HepG2 (cell line): ENCODE data around the gene GDF15. TPM values are rescaled to one million over a fixed set of nuclear protein-coding genes. Genes with fewer than 3 reads are reported as not detected.

Source experiments
- FOSL1 ChIP-seq: sonication (generic); formaldehyde crosslinking; IDR thresholded peaks from 2 replicates; pipeline ENCODE4 v1.9.0; 2021; ENCODE audit warnings: missing genetic modification reagents, borderline replicate concordance
- GTF3A ChIP-seq: sonication (generic); formaldehyde crosslinking; conservative IDR thresholded peaks from 2 replicates; pipeline ENCODE4 v1.4.0; 2020; ENCODE audit warnings: mild to moderate bottlenecking, missing genetic modification reagents
- HNRNPH1 ChIP-seq: fragments of 200-400 bp; formaldehyde crosslinking; optimal IDR thresholded peaks from 2 replicates; pipeline ENCODE3; 2017; ENCODE audit warnings: mild to moderate bottlenecking, low read depth, low read length
- MAFK ChIP-seq, 2 experiments: IDR thresholded peaks in 1 of 2; conservative IDR thresholded peaks in 1 of 2; 2 replicates each; pipeline ENCODE4 v1.6.1; 2011; ENCODE audit warnings: improper control_type of control experiment in 2 of 2, low read length in 2 of 2
- PITX1 ChIP-seq: sonication (generic); formaldehyde crosslinking; IDR thresholded peaks from 2 replicates; pipeline ENCODE4 v1.5.1; 2020; ENCODE audit warnings: mild to moderate bottlenecking, missing genetic modification reagents
- RERE ChIP-seq: IDR thresholded peaks from 2 replicates; pipeline ENCODE4 v1.6.1; 2016; ENCODE audit warnings: low read depth, missing genetic modification reagents, missing compliant biosample characterization
- TFAP4 ChIP-seq: sonication (generic); IDR thresholded peaks from 2 replicates; pipeline ENCODE4 v1.6.1; 2016; ENCODE audit warnings: low read depth, borderline replicate concordance
- ZGPAT ChIP-seq: IDR thresholded peaks from 2 replicates; pipeline ENCODE4 v1.6.1; 2016; ENCODE audit warnings: mild to moderate bottlenecking
- ZHX2 ChIP-seq, 2 experiments: sonication (generic) in 1 of 2; formaldehyde crosslinking in 1 of 2; IDR thresholded peaks; 2 replicates each; pipeline versions ENCODE4 v1.6.1 to v1.9.0; 2014 to 2022; ENCODE audit warnings: antibody characterized with exemption in 1 of 2, borderline replicate concordance in 1 of 2, inconsistent platforms in 1 of 2, low read depth in 1 of 2, missing genetic modification reagents in 1 of 2
- ZNF431 ChIP-seq: sonication (generic); formaldehyde crosslinking; IDR thresholded peaks from 2 replicates; pipeline ENCODE4 v1.9.0; 2022; ENCODE audit warnings: missing genetic modification reagents, low read depth, mild to moderate bottlenecking, borderline replicate concordance
- ZNF674 ChIP-seq: sonication (generic); formaldehyde crosslinking; IDR thresholded peaks from 2 replicates; pipeline ENCODE4 v1.5.0; 2020; ENCODE audit warnings: low read depth, mild to moderate bottlenecking, missing genetic modification reagents
- ZNF772 ChIP-seq: sonication (generic); formaldehyde crosslinking; IDR thresholded peaks from 2 replicates; pipeline ENCODE4 v1.5.0; 2020; ENCODE audit warnings: mild to moderate bottlenecking, missing genetic modification reagents
- ZNF788 ChIP-seq: sonication (generic); formaldehyde crosslinking; IDR thresholded peaks from 2 replicates; pipeline ENCODE4 v1.5.0; 2020; ENCODE audit warnings: mild to moderate bottlenecking, missing genetic modification reagents, borderline replicate concordance
- polyA plus RNA-seq, 8 experiments: library from polyadenylated mRNA; depleted of rRNA in 3 of 8; stranded (reverse) in 7 of 8; unstranded in 1 of 8; fragments of >200 nt; fragmentation: Illumina TruSeq in 4 of 8; extraction: Trizol in 4 of 8; gene quantifications; 2 replicates each; pipeline versions ENCODE4 v1.2.1 to v1.2.3, GENCODE V29; 2011 to 2016; ENCODE audit warnings: low read depth in 4 of 8, missing spikeins in 1 of 8, mixed read lengths in 1 of 8; ENCODE audit not compliant: insufficient read depth in 1 of 8
- total RNA-seq, 5 experiments: library from RNA; depleted of rRNA; stranded (reverse); fragments of >200 nt; fragmentation: Illumina TruSeq; extraction: Trizol; gene quantifications; 2 replicates each; pipeline ENCODE4 v1.2.3, GENCODE V29; 2016; ENCODE audit warnings: low read depth in 1 of 5

Gene GDF15
- total and polyA plus RNA-seq, 2 of the 13 experiments (the other 11 are each of a cell fraction or from before 2014, with no cell fraction given) = 146 to 422 TPM

GRCh38 chr19:18388100-18388959, 2.4 kb downstream of the GDF15 start (continued):
- TF ChIP-seq ZGPAT (CRISPR knock-in tag) (peak; percentile 95), ZNF431 (CRISPR knock-in tag) (peak; percentile 72; the same call in 1 of the 2 replicates), PITX1 (CRISPR knock-in tag) (no peak), ZHX2 (IDR thresholded peaks at IDR 0.05; ENCODE audit: low read depth) (no peak), ZHX2 (CRISPR knock-in tag; IDR thresholded peaks at IDR 0.05; ENCODE audit: borderline replicate concordance) (peak; percentile 89), GTF3A (peak; percentile 93), ZNF674 (no peak), RERE (no peak), FOSL1 (CRISPR knock-in tag) (peak; percentile 21; the same call in 1 of the 2 replicates), MAFK (conservative IDR thresholded peaks at IDR 0.05 in 1 of 2, IDR thresholded peaks at IDR 0.05 in 1 of 2; ENCODE audit: low read length in 2 of 2) (no peak), ZNF788 (CRISPR knock-in tag) (peak; percentile 62; the same call in 1 of the 2 replicates), HNRNPH1 (no peak), ZNF772 (CRISPR knock-in tag) (peak; percentile 86; the same call in 1 of the 2 replicates), TFAP4 (peak; percentile 73; the same call in 1 of the 2 replicates)
